Activated T-cell treated with anti-CD3 and anti-CD28 coated beads, Interleukin-2, amount 50 U/mL, for 72 hours (primary cell): ENCODE measurements around the gene CELSR1. TPM values are rescaled to one million over a fixed set of nuclear protein-coding genes. Genes with fewer than 3 reads are reported as not detected.

Source experiments
- ATAC-seq, 2 donors: fragments of 150-1000 bp; cut with Tn5 transposase; replicated peaks in 1 of 2; 2 replicates each; pipeline ENCODE4 v1.10.0; 2021; ENCODE audit warnings: moderate library complexity in 2 of 2, mild to moderate bottlenecking in 1 of 2
- DNase-seq, 2 donors: peaks; one replicate each; pipeline ENCODE4 v3.0.0; 2021 to 2022; ENCODE audit warnings: mixed read lengths in 1 of 2
- H3K27ac Mint-ChIP-seq: one replicate; pipeline ENCODE4 v1.8.0; 2022; ENCODE audit warnings: mild to moderate bottlenecking, moderate library complexity, mixed read lengths
- H3K27me3 Mint-ChIP-seq: one replicate; pipeline ENCODE4 v1.8.0; 2022; ENCODE audit warnings: low read depth, mixed read lengths
- H3K36me3 Mint-ChIP-seq, 2 donors: one replicate each; pipeline ENCODE4 v1.8.0; 2022; ENCODE audit warnings: mixed read lengths in 2 of 2, mild to moderate bottlenecking in 1 of 2; ENCODE audit not compliant: insufficient read depth in 2 of 2
- H3K4me1 Mint-ChIP-seq: one replicate; pipeline ENCODE4 v1.8.0; 2022; ENCODE audit warnings: low read depth, mixed read lengths
- H3K4me3 Mint-ChIP-seq, 2 donors: one replicate each; pipeline ENCODE4 v1.8.0; 2022; ENCODE audit warnings: mild to moderate bottlenecking in 2 of 2, mixed read lengths in 2 of 2, moderate library complexity in 2 of 2
- H3K9me3 Mint-ChIP-seq, 2 donors: one replicate each; pipeline ENCODE4 v1.8.0; 2022; ENCODE audit warnings: mixed read lengths in 2 of 2
- total RNA-seq, 2 donors: library from RNA; stranded (reverse); gene quantifications; one replicate each; pipeline ENCODE4 v1.2.3, GENCODE V29; 2022

The CELSR1 gene
- total RNA-seq, 2 donors from 2014 or later, result 0.83 to 1.3 TPM

- DNase-seq (no peak), ATAC-seq (no peak)
- H3K27me3 Mint-ChIP-seq, result no peaks in the 10 kb centered on the region
- H3K4me1 Mint-ChIP-seq, result peaks cover 24% of the 10 kb centered on the region
- no peaks in the 10 kb centered on the region for H3K9me3 Mint-ChIP-seq
- H3K36me3 Mint-ChIP-seq, result no peaks in the 10 kb centered on the region
- peak overlapping the region; percentile 77 to 83 for H3K4me3 Mint-ChIP-seq
- no peak overlapping the region for H3K27ac Mint-ChIP-seq
Observed at GRCh38 chr22:46430961-46431838, 106.2 kb downstream of the CELSR1 start.

- Mint-ChIP-seq H3K36me3 (peaks cover 0 to 4% of the 10 kb centered on the region in 2 donors), H3K27ac (no peak overlapping the region), H3K4me3 (no peak overlapping the region), H3K27me3 (no peaks in the 10 kb centered on the region), H3K4me1 (peaks cover 38% of the 10 kb centered on the region), H3K9me3 (peaks cover 0 to 2% of the 10 kb centered on the region in 2 donors)
- DNase-seq (no peak), ATAC-seq (no peak)
Observed at GRCh38 chr22:46429325-46429853, 108.0 kb downstream of the CELSR1 start.

- Mint-ChIP-seq H3K36me3 (peaks cover 0 to 4% of the 10 kb centered on the region in 2 donors), H3K4me3 (no peak overlapping the region), H3K27me3 (no peaks in the 10 kb centered on the region), H3K9me3 (peaks cover 0 to 2% of the 10 kb centered on the region in 2 donors), H3K27ac (no peak overlapping the region), H3K4me1 (peaks cover 35% of the 10 kb centered on the region)
- DNase-seq (no peak), ATAC-seq (no peak)
Observed at GRCh38 chr22:46428602-46429324, 108.7 kb downstream of the CELSR1 start.

GRCh38 chr22:46428171-46428570 is 109.2 kb downstream of the CELSR1 start:
- H3K36me3 Mint-ChIP-seq, result peaks cover 0 to 4% of the 10 kb centered on the region in 2 donors
- peaks cover 0 to 2% of the 10 kb centered on the region in 2 donors for H3K9me3 Mint-ChIP-seq
- H3K27me3 Mint-ChIP-seq, result no peaks in the 10 kb centered on the region
- no peak for DNase-seq
- H3K4me3 Mint-ChIP-seq, result no peak overlapping the region
- ATAC-seq, result no peak
- no peak overlapping the region for H3K27ac Mint-ChIP-seq
- peaks cover 29% of the 10 kb centered on the region for H3K4me1 Mint-ChIP-seq

GRCh38 chr22:46425016-46425415 is 112.4 kb downstream of the CELSR1 start:
- peak overlapping the region; percentile 55 for H3K27ac Mint-ChIP-seq
- DNase-seq (no peak), ATAC-seq (peak; percentile 57 to 71)
- H3K27me3 Mint-ChIP-seq, result no peaks in the 10 kb centered on the region
- H3K36me3 Mint-ChIP-seq, result peaks cover 0 to 4% of the 10 kb centered on the region in 2 donors
- H3K4me1 Mint-ChIP-seq, result peaks cover 16% of the 10 kb centered on the region
- H3K9me3 Mint-ChIP-seq, result peaks cover 0 to 2% of the 10 kb centered on the region in 2 donors
- H3K4me3 Mint-ChIP-seq, result no peak overlapping the region

GRCh38 chr22:46424496-46424895 is 112.9 kb downstream of the CELSR1 start:
- Mint-ChIP-seq H3K36me3 (peaks cover 0 to 4% of the 10 kb centered on the region in 2 donors), H3K4me3 (no peak overlapping the region), H3K4me1 (peaks cover 16% of the 10 kb centered on the region), H3K9me3 (peaks cover 0 to 2% of the 10 kb centered on the region in 2 donors), H3K27ac (no peak overlapping the region), H3K27me3 (no peaks in the 10 kb centered on the region)
- DNase-seq, result no peak
- no peak for ATAC-seq

GRCh38 chr22:46422896-46423295 is 114.5 kb downstream of the CELSR1 start:
- DNase-seq, result no peak
- Mint-ChIP-seq H3K4me1 (peaks cover 16% of the 10 kb centered on the region), H3K9me3 (peaks cover 0 to 2% of the 10 kb centered on the region in 2 donors), H3K36me3 (peaks cover 0 to 4% of the 10 kb centered on the region in 2 donors), H3K4me3 (no peak overlapping the region), H3K27ac (no peak overlapping the region), H3K27me3 (no peaks in the 10 kb centered on the region)
- ATAC-seq, result no peak

GRCh38 chr22:46421267-46421666 is 116.2 kb downstream of the CELSR1 start:
- Mint-ChIP-seq H3K36me3 (peaks cover 0 to 4% of the 10 kb centered on the region in 2 donors), H3K27me3 (no peaks in the 10 kb centered on the region), H3K4me3 (no peak overlapping the region), H3K9me3 (peaks cover 0 to 2% of the 10 kb centered on the region in 2 donors), H3K27ac (no peak overlapping the region), H3K4me1 (peaks cover 14% of the 10 kb centered on the region)
- ATAC-seq, result peak; percentile 43 to 49
- peak in 1 of 2 donors; percentile 15 for DNase-seq

- H3K27ac Mint-ChIP-seq, result no peak overlapping the region
- H3K9me3 Mint-ChIP-seq, result no peaks in the 10 kb centered on the region
Observed at GRCh38 chr22:46419754-46420571, 117.5 kb downstream of the CELSR1 start.

GRCh38 chr22:46418827-46419226 is 118.6 kb downstream of the CELSR1 start:
- no peak overlapping the region for H3K27ac Mint-ChIP-seq
- DNase-seq (no peak), ATAC-seq (no peak)
- H3K36me3 Mint-ChIP-seq, result no peaks in the 10 kb centered on the region
- H3K4me1 Mint-ChIP-seq, result no peaks in the 10 kb centered on the region
- H3K4me3 Mint-ChIP-seq, result no peak overlapping the region
- H3K27me3 Mint-ChIP-seq, result no peaks in the 10 kb centered on the region
- H3K9me3 Mint-ChIP-seq, result no peaks in the 10 kb centered on the region

More at GRCh38 chr22:46419754-46420571, 117.5 kb downstream of the CELSR1 start:
- Mint-ChIP-seq H3K4me1 (peaks cover 1% of the 10 kb centered on the region), H3K36me3 (no peaks in the 10 kb centered on the region), H3K4me3 (no peak overlapping the region), H3K27me3 (no peaks in the 10 kb centered on the region)
- ATAC-seq (no peak), DNase-seq (no peak)

- Mint-ChIP-seq H3K27me3 (no peaks in the 10 kb centered on the region), H3K27ac (no peak overlapping the region)
Observed at GRCh38 chr22:46417769-46418168, 119.7 kb downstream of the CELSR1 start.

GRCh38 chr22:46416891-46417580 is 120.4 kb downstream of the CELSR1 start:
- Mint-ChIP-seq H3K27ac (no peak overlapping the region), H3K4me1 (no peaks in the 10 kb centered on the region), H3K36me3 (no peaks in the 10 kb centered on the region), H3K9me3 (no peaks in the 10 kb centered on the region), H3K4me3 (no peak overlapping the region), H3K27me3 (no peaks in the 10 kb centered on the region)
- ATAC-seq (no peak), DNase-seq (no peak)

More at GRCh38 chr22:46417769-46418168, 119.7 kb downstream of the CELSR1 start:
- Mint-ChIP-seq H3K9me3 (no peaks in the 10 kb centered on the region), H3K36me3 (no peaks in the 10 kb centered on the region), H3K4me1 (no peaks in the 10 kb centered on the region), H3K4me3 (no peak overlapping the region)
- ATAC-seq (no peak), DNase-seq (no peak)
